CD14-positive monocyte (primary cell): Measurements from ENCODE around the gene CNRIP1. TPM values are rescaled to one million over a fixed set of nuclear protein-coding genes. Genes with fewer than 3 reads are reported as not detected.

Source experiments
- DNase-seq, 3 donors: peaks; one replicate each; pipeline ENCODE4 v3.0.0-alpha.2; 2011 to 2022
- H2AFZ ChIP-seq: 2 replicates; pipeline ENCODE4 v1.6.0; 2012; ENCODE audit warnings: mild to moderate bottlenecking, low read depth, low read length, inconsistent platforms; ENCODE audit not compliant: insufficient read depth, poor library complexity, severe bottlenecking
- H3K27ac ChIP-seq, 2 donors: 1 replicate in 1 of 2; 2 replicates in 1 of 2; pipeline ENCODE4 v1.5.1; 2012 to 2013; ENCODE audit warnings: low read length in 2 of 2, control low read depth in 1 of 2, inconsistent platforms in 1 of 2, low read depth in 1 of 2, mild to moderate bottlenecking in 1 of 2
- H3K27me3 ChIP-seq, 2 donors: one replicate each; pipeline versions ENCODE4 v1.6.0 to v1.6.1; 2011 to 2013; ENCODE audit warnings: low read length in 2 of 2; ENCODE audit not compliant: control insufficient read depth in 2 of 2, insufficient read depth in 2 of 2
- H3K36me3 ChIP-seq, 2 donors: replicated peaks in 1 of 2; 1 replicate in 1 of 2; 2 replicates in 1 of 2; pipeline versions ENCODE4 v1.5.1 to v1.6.1; 2012 to 2013; ENCODE audit warnings: low read length in 2 of 2, control low read depth in 1 of 2, inconsistent platforms in 1 of 2, mild to moderate bottlenecking in 1 of 2; ENCODE audit not compliant: insufficient read depth in 2 of 2, control insufficient read depth in 1 of 2
- H3K4me1 ChIP-seq, 2 donors: 1 replicate in 1 of 2; 2 replicates in 1 of 2; pipeline versions ENCODE4 v1.5.1 to v1.6.1; 2012 to 2013; ENCODE audit warnings: low read length in 2 of 2, control low read depth in 1 of 2, inconsistent platforms in 1 of 2, mild to moderate bottlenecking in 1 of 2, moderate library complexity in 1 of 2; ENCODE audit not compliant: insufficient read depth in 2 of 2, control insufficient read depth in 1 of 2
- H3K4me2 ChIP-seq: replicated peaks from 2 replicates; pipeline ENCODE3; 2012; ENCODE audit warnings: low read length, moderate library complexity, mild to moderate bottlenecking; ENCODE audit not compliant: poor library complexity, severe bottlenecking; ENCODE audit errors: extremely low read depth
- H3K4me3 ChIP-seq, 3 experiments: fragments of 200-600 bp in 1 of 3; sonication (generic) in 1 of 3; replicated peaks in 1 of 3; 1 replicate in 2 of 3; 2 replicates in 1 of 3; pipeline ENCODE4 v1.5.1; 2011 to 2013; ENCODE audit warnings: low read length in 3 of 3, mild to moderate bottlenecking in 3 of 3, control low read depth in 2 of 3, low read depth in 2 of 3, inconsistent platforms in 1 of 3, moderate library complexity in 1 of 3
- H3K79me2 ChIP-seq: 2 replicates; pipeline ENCODE4 v1.6.0; 2012; ENCODE audit warnings: mild to moderate bottlenecking, control low read depth, inconsistent platforms, low read length, moderate library complexity; ENCODE audit not compliant: insufficient read depth
- H3K9ac ChIP-seq: 2 replicates; pipeline ENCODE4 v1.6.0; 2017; ENCODE audit warnings: low read length, mild to moderate bottlenecking; ENCODE audit not compliant: insufficient read depth, poor library complexity, severe bottlenecking
- H3K9me3 ChIP-seq, 2 donors: replicated peaks in 1 of 2; 1 replicate in 1 of 2; 2 replicates in 1 of 2; pipeline versions ENCODE4 v1.5.1 to v1.6.1; 2012 to 2013; ENCODE audit warnings: low read length in 2 of 2, control low read depth in 1 of 2; ENCODE audit not compliant: control insufficient read depth in 1 of 2, insufficient read depth in 1 of 2
- H4K20me1 ChIP-seq: 2 replicates; pipeline ENCODE4 v1.6.0; 2012; ENCODE audit warnings: mild to moderate bottlenecking, low read length, control low read depth, moderate library complexity; ENCODE audit not compliant: insufficient read depth
- H3K27ac Mint-ChIP-seq, 7 donors: one replicate each; pipeline ENCODE4 v1.8.0; 2020; ENCODE audit warnings: mild to moderate bottlenecking in 7 of 7, mixed read lengths in 7 of 7, moderate library complexity in 6 of 7, inconsistent platforms in 2 of 7
- H3K27me3 Mint-ChIP-seq, 3 donors: one replicate each; pipeline ENCODE4 v1.8.0; 2021 to 2022; ENCODE audit warnings: low read depth in 3 of 3, mild to moderate bottlenecking in 3 of 3, mixed read lengths in 3 of 3, moderate library complexity in 3 of 3, inconsistent platforms in 1 of 3
- H3K36me3 Mint-ChIP-seq, 2 donors: one replicate each; pipeline ENCODE4 v1.8.0; 2020; ENCODE audit warnings: mixed read lengths in 2 of 2, inconsistent platforms in 1 of 2, mild to moderate bottlenecking in 1 of 2
- H3K4me1 Mint-ChIP-seq: one replicate; pipeline ENCODE4 v1.8.0; 2020; ENCODE audit warnings: mild to moderate bottlenecking, mixed read lengths
- H3K4me3 Mint-ChIP-seq, 2 donors: one replicate each; pipeline ENCODE4 v1.8.0; 2020; ENCODE audit warnings: mild to moderate bottlenecking in 2 of 2, mixed read lengths in 2 of 2, moderate library complexity in 1 of 2
- H3K9me3 Mint-ChIP-seq, 7 donors: one replicate each; pipeline ENCODE4 v1.8.0; 2020 to 2022; ENCODE audit warnings: mixed read lengths in 7 of 7, mild to moderate bottlenecking in 6 of 7, moderate library complexity in 6 of 7, inconsistent platforms in 2 of 7
- WGBS: methylation state at CpG from one replicate; pipeline ENCODE4 v1.1.5; 2013; ENCODE audit warnings: missing lambda C conversion rate; ENCODE audit not compliant: insufficient coverage; 5-methylcytosine and 5-hydroxymethylcytosine counted together
- intact Hi-C, 2 donors: fragments of 100-400 bp; cut with micrococcal nuclease; formaldehyde crosslinking; loops; one replicate each; pipeline versions ENCODE4 v1.15.0 to v1.15.1; 2023
- polyA plus RNA-seq, 3 donors: library from polyadenylated mRNA; depleted of rRNA in 1 of 3; unstranded in 2 of 3; stranded (reverse) in 1 of 3; fragments of 300-500 nt in 2 of 3; fragments of >200 nt in 1 of 3; fragmentation: Illumina TruSeq in 2 of 3; gene quantifications; 1 replicate in 2 of 3; 2 replicates in 1 of 3; pipeline ENCODE4 v1.2.3, GENCODE V29; 2012 to 2021
- TF ChIP-seq, protein P1 (sequence below): fragments of 200-600 bp; IDR thresholded peaks from one replicate; pipeline ENCODE4 v1.8.0; 2022; ENCODE audit warnings: antibody characterized with exemption, mild to moderate bottlenecking

Gene CNRIP1
- polyA plus RNA-seq, 3 donors: 0.09 to 0.53 (median 0.17) TPM

DNA sequence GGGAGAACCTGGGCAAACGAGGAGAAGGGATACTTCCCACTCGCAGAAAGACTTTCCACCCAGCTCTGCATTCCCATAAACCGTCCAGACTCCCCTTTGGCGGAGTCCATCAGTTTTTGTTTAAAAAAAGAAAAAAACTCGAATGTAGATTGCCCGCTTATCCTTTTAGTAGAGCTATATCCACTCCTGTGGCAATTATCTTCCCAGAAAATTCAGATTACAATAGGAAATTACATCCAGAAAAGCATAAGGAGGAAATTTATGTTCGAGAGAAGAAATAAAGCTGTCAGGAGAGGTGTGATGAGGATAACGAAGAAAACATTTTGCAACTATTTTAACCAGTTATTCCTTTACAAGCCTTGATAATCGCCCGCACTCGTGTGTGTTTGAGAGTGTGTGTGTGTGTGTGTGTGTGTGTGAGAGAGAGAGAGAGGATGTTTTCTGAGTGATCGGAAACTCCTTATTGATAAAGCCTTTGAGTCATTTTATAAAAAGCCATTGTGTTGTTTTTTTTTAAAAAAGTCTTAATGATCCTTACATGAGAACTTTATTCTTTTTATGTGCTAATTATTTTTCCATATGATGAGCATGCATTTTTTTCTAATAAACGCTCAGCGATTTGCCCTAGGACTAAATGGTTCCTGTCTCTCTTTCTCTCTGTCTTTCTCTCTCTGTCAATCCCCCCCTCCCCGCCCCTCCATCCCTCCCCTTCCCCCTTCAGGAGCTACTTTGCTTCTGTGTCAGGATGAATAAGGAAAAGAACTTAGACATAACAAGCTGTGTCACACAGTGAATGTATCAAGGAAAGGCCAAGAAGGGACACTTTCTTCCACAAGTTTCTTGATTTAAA lies 66.3 kb downstream of the CNRIP1 start:
- H3K4me1 Mint-ChIP-seq: peaks cover 34% of the 10 kb centered on the region
- Histone ChIP-seq H3K36me3 (peaks cover 0 to 2% of the 10 kb centered on the region in 2 donors), H3K27me3 (no peaks in the 10 kb centered on the region), H3K4me2 (peak overlapping the region; percentile 93), H3K79me2 (peaks cover 56% of the 10 kb centered on the region), H4K20me1 (peaks cover 26% of the 10 kb centered on the region), H3K4me1 (peaks cover 26 to 39% of the 10 kb centered on the region in 2 donors), H3K4me3 (peak overlapping the region; percentile 80 to 100 (median 98)), H3K9ac (peak overlapping the region; percentile 80), H3K27ac (peak overlapping the region; percentile 98 to 99), H3K9me3 (no peaks in the 10 kb centered on the region), H2AFZ (peak overlapping the region; percentile 87)
- peak overlapping the region; percentile 97 to 99 (median 98) for H3K27ac Mint-ChIP-seq
- peaks cover 0 to 2% (median 0%) of the 10 kb centered on the region in 3 donors for H3K27me3 Mint-ChIP-seq
- peaks cover 0 to 3% (median 0%) of the 10 kb centered on the region in 7 donors for H3K9me3 Mint-ChIP-seq
- no peaks in the 10 kb centered on the region for H3K36me3 Mint-ChIP-seq
- TF ChIP-seq, protein P1, sequence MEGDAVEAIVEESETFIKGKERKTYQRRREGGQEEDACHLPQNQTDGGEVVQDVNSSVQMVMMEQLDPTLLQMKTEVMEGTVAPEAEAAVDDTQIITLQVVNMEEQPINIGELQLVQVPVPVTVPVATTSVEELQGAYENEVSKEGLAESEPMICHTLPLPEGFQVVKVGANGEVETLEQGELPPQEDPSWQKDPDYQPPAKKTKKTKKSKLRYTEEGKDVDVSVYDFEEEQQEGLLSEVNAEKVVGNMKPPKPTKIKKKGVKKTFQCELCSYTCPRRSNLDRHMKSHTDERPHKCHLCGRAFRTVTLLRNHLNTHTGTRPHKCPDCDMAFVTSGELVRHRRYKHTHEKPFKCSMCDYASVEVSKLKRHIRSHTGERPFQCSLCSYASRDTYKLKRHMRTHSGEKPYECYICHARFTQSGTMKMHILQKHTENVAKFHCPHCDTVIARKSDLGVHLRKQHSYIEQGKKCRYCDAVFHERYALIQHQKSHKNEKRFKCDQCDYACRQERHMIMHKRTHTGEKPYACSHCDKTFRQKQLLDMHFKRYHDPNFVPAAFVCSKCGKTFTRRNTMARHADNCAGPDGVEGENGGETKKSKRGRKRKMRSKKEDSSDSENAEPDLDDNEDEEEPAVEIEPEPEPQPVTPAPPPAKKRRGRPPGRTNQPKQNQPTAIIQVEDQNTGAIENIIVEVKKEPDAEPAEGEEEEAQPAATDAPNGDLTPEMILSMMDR: no peak
- H3K4me3 Mint-ChIP-seq: peak overlapping the region; percentile 97 to 98
- intact Hi-C loops: loop anchor here (2.0 to 10.0 kb wide), 5 partner anchors 56 to 189 kb away; partner anchors contain the start of genes C1D (in 1 of the 2) and PNO1 (in 1 of the 2)
- DNase-seq: peak in 1 of 3 donors; percentile 18
- 0% methylated on average over 3 of the region's 15 CpGs for WGBS

DNA sequence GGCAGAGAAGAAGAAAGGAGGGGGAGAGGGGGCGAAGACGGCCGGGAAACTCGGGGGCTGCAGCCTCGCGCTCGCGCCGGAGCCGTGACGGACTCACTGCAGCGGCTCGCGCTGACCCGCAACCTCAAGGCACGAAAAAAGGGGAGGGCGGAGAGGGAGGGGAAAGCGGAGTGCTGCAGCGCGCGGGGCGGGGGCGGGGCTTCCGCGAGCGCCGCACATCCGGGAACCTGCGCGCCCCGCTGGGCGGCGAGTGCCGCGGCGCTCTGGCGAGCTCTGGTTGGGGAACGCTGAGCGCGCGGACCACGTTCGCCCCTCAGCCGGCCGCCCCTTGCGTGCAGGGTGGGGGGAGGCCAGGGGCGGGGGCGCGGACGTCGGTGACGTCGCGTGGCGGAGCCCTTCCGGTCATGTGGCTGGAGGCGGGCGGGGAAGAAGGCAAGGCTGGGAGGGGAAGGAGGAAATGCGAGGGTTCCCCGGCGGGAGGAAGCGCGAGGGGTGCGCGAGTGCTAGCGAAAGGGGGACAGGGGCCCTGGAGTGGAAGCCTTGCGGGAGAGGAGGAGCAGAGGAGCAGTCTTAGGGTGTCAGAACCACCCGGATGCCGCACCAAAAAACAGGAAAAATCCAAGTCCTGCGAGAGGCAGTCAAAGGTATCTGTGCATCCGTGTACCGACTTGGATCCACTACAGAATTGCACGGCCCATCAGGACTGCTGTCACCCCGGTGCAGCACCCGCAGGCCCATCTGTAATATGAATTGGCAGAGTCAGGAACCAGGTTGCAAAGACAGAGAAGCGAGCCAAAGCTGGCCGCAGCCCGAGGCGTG lies 67.1 kb downstream of the CNRIP1 start, which contains the start of gene PPP3R1:
Gene PPP3R1 (minus strand): TSS at position 133 of the 819 bp plus-strand sequence. CDS start 405 bp downstream, outside the sequence.
- WGBS: under 1% methylated on average over 66 of the region's 79 CpGs
- Mint-ChIP-seq H3K4me3 (peak within 1 kb of the TSS; percentile 98 to 99), H3K27ac (peak within 1 kb of the TSS; percentile 98 to 99 (median 99)), H3K36me3 (no peaks in the 10 kb centered on the region), H3K4me1 (peaks cover 34% of the 10 kb centered on the region), H3K27me3 (peaks cover 0 to 2% (median 0%) of the 10 kb centered on the region in 3 donors), H3K9me3 (peaks cover 0 to 3% (median 0%) of the 10 kb centered on the region in 7 donors)
- Histone ChIP-seq H3K4me2 (peak within 1 kb of the TSS; percentile 93), H4K20me1 (peaks cover 35% of the 10 kb centered on the region), H3K4me1 (peaks cover 32 to 47% of the 10 kb centered on the region in 2 donors), H3K36me3 (peaks cover 0 to 6% of the 10 kb centered on the region in 2 donors), H3K9me3 (no peaks in the 10 kb centered on the region), H2AFZ (peak within 1 kb of the TSS; percentile 87), H3K27me3 (no peaks in the 10 kb centered on the region), H3K9ac (peak within 1 kb of the TSS; percentile 80), H3K4me3 (peak within 1 kb of the TSS; percentile 80 to 100 (median 98)), H3K79me2 (peaks cover 64% of the 10 kb centered on the region), H3K27ac (peak within 1 kb of the TSS; percentile 98 to 99)
- TF ChIP-seq, protein P1: no peak
- DNase-seq: peak; percentile 92 to 98 (median 97)
- intact Hi-C loops: loop anchor here (2.0 to 10.0 kb wide), 5 partner anchors 55 to 188 kb away; partner anchors contain the start of genes C1D (in 1 of the 2) and PNO1 (in 1 of the 2)
